A673 (cell line): ENCODE results near the gene NBEA.

ENCODE experiments used
- EZH2 ChIP-seq: fragments of 200-600 bp; sonication (generic); IDR thresholded peaks from 2 replicates; pipeline ENCODE4 v1.6.1; 2017; ENCODE audit warnings: borderline replicate concordance, low read depth, mild to moderate bottlenecking, mixed read lengths, antibody characterized with exemption, low read length; ENCODE audit not compliant: poor library complexity, severe bottlenecking
- TF ChIP-seq, protein P1 (sequence below): fragments of 300-800, 200-600 bp; sonication (generic); conservative IDR thresholded peaks from 2 replicates; pipeline ENCODE4 v1.5.1; 2017; ENCODE audit warnings: low read depth, mild to moderate bottlenecking, antibody characterized with exemption, low read length, moderate library complexity, mixed read lengths

GRCh38 chr13:35479038-35479492 lies 537.0 kb downstream of the NBEA start:
- TF ChIP-seq, protein P1, sequence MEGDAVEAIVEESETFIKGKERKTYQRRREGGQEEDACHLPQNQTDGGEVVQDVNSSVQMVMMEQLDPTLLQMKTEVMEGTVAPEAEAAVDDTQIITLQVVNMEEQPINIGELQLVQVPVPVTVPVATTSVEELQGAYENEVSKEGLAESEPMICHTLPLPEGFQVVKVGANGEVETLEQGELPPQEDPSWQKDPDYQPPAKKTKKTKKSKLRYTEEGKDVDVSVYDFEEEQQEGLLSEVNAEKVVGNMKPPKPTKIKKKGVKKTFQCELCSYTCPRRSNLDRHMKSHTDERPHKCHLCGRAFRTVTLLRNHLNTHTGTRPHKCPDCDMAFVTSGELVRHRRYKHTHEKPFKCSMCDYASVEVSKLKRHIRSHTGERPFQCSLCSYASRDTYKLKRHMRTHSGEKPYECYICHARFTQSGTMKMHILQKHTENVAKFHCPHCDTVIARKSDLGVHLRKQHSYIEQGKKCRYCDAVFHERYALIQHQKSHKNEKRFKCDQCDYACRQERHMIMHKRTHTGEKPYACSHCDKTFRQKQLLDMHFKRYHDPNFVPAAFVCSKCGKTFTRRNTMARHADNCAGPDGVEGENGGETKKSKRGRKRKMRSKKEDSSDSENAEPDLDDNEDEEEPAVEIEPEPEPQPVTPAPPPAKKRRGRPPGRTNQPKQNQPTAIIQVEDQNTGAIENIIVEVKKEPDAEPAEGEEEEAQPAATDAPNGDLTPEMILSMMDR: no peak
- no peak for TF ChIP-seq EZH2
